Nephron (organoid): Measurements from ENCODE around the gene TNNC2.
"Not testable (repeated sequence)": the region's sequence is repeated elsewhere in the genome, so short reads cannot be mapped to it uniquely, and the experiment has no call there.

Source experiments
- H3K27ac Mint-ChIP-seq, 3 experiments: 2 replicates each; pipeline ENCODE4 v1.8.0; 2020; ENCODE audit warnings: mixed read lengths in 3 of 3, mild to moderate bottlenecking in 2 of 3, moderate library complexity in 1 of 3
- H3K27me3 Mint-ChIP-seq: 2 replicates; pipeline ENCODE4 v1.8.0; 2021; ENCODE audit warnings: low read depth, mild to moderate bottlenecking, moderate library complexity, mixed read lengths
- H3K36me3 Mint-ChIP-seq: 2 replicates; pipeline ENCODE4 v1.8.0; 2020; ENCODE audit warnings: low read depth, mixed read lengths
- H3K4me1 Mint-ChIP-seq: 2 replicates; pipeline ENCODE4 v1.8.0; 2020; ENCODE audit warnings: mixed read lengths
- H3K4me3 Mint-ChIP-seq, 3 experiments: 2 replicates each; pipeline ENCODE4 v1.8.0; 2020; ENCODE audit warnings: mild to moderate bottlenecking in 3 of 3, mixed read lengths in 3 of 3, moderate library complexity in 2 of 3
- H3K9me3 Mint-ChIP-seq: 2 replicates; pipeline ENCODE4 v1.8.0; 2020; ENCODE audit warnings: mixed read lengths
- CTCF ChIP-seq, 3 experiments: fragments of 200-600 bp; sonication (generic); IDR thresholded peaks; one replicate each; pipeline ENCODE4 v1.5.0; 2021; ENCODE audit warnings: antibody characterized with exemption in 3 of 3; ENCODE audit not compliant: unreplicated experiment in 3 of 3

TNNC2 gene

GRCh38 chr20:45798935-45799642 lies 28.0 kb downstream of the TNNC2 start:
- Mint-ChIP-seq H3K9me3 (no peaks in the 10 kb centered on the region), H3K27me3 (no peaks in the 10 kb centered on the region)

GRCh38 chr20:45797955-45798354 lies 29.2 kb downstream of the TNNC2 start:
- H3K9me3 Mint-ChIP-seq, H3K27me3 Mint-ChIP-seq: not testable (repeated sequence)

More at GRCh38 chr20:45798935-45799642, 28.0 kb downstream of the TNNC2 start:
- Mint-ChIP-seq H3K36me3 (peaks cover 55% of the 10 kb centered on the region), H3K4me1 (peaks cover 9% of the 10 kb centered on the region), H3K27ac (no peak overlapping the region), H3K4me3 (no peak overlapping the region)
- peak; percentile 54 to 68 (median 57) for TF ChIP-seq CTCF (IDR thresholded peaks at IDR 0.05; ENCODE audit: unreplicated experiment in 3 of 3)

GRCh38 chr20:45797510-45797909 lies 29.6 kb downstream of the TNNC2 start:
- Mint-ChIP-seq H3K36me3 (peaks cover 55% of the 10 kb centered on the region), H3K4me1 (peaks cover 14% of the 10 kb centered on the region)
- not testable (repeated sequence) for H3K9me3 Mint-ChIP-seq, H3K4me3 Mint-ChIP-seq, H3K27me3 Mint-ChIP-seq, H3K27ac Mint-ChIP-seq

More at GRCh38 chr20:45797955-45798354, 29.2 kb downstream of the TNNC2 start:
- peaks cover 54% of the 10 kb centered on the region for H3K36me3 Mint-ChIP-seq
- H3K4me3 Mint-ChIP-seq, H3K27ac Mint-ChIP-seq, H3K4me1 Mint-ChIP-seq: not testable (repeated sequence)

- Mint-ChIP-seq H3K36me3 (peaks cover 45% of the 10 kb centered on the region), H3K4me3 (peak overlapping the region in 1 of 3 experiments; percentile 18), H3K27ac (no peak overlapping the region), H3K9me3 (no peaks in the 10 kb centered on the region), H3K4me1 (peaks cover 17% of the 10 kb centered on the region), H3K27me3 (peaks cover 3% of the 10 kb centered on the region)
- TF ChIP-seq CTCF (IDR thresholded peaks at IDR 0.05; ENCODE audit: unreplicated experiment in 3 of 3) = no peak
These were observed 30.6 kb downstream of the TNNC2 start for GRCh38 chr20:45796337-45797065.

- TF ChIP-seq CTCF (IDR thresholded peaks at IDR 0.05; ENCODE audit: unreplicated experiment in 3 of 3) = no peak
- Mint-ChIP-seq H3K4me3 (peak overlapping the region; percentile 90 to 91 (median 90)), H3K27ac (peak overlapping the region; percentile 59 to 78 (median 69)), H3K9me3 (no peaks in the 10 kb centered on the region), H3K36me3 (peaks cover 33% of the 10 kb centered on the region), H3K27me3 (peaks cover 8% of the 10 kb centered on the region), H3K4me1 (peaks cover 19% of the 10 kb centered on the region)
These were observed 34.6 kb downstream of the TNNC2 start for GRCh38 chr20:45792317-45793118.

GRCh38 chr20:45788351-45788750 lies 38.8 kb downstream of the TNNC2 start:
- H3K27me3 Mint-ChIP-seq = peaks cover 12% of the 10 kb centered on the region
- no peak for TF ChIP-seq CTCF (IDR thresholded peaks at IDR 0.05; ENCODE audit: unreplicated experiment in 3 of 3)
- H3K27ac Mint-ChIP-seq = no peak overlapping the region
- H3K36me3 Mint-ChIP-seq = peaks cover 3% of the 10 kb centered on the region
- no peaks in the 10 kb centered on the region for H3K9me3 Mint-ChIP-seq
- H3K4me3 Mint-ChIP-seq = peak overlapping the region in 1 of 3 experiments; percentile 19
- H3K4me1 Mint-ChIP-seq = peaks cover 10% of the 10 kb centered on the region
